Choroid plexus epithelial cell (primary cell): ENCODE measurements around the gene TESMIN.

Experiments
- DNase-seq: peaks from one replicate; pipeline ENCODE4 v3.0.0-alpha.2; 2010; ENCODE audit warnings: low read depth
- H3K4me3 ChIP-seq: 2 replicates; pipeline ENCODE4 v1.5.1; 2011; ENCODE audit warnings: low read depth, mild to moderate bottlenecking, control low read depth, low read length, moderate library complexity
- TF ChIP-seq, protein P1 (sequence below): conservative IDR thresholded peaks from 2 replicates; pipeline ENCODE4 v1.5.1; 2011; ENCODE audit warnings: low read depth, mild to moderate bottlenecking, control low read depth, inconsistent platforms, low read length, moderate library complexity

TESMIN gene

DNA sequence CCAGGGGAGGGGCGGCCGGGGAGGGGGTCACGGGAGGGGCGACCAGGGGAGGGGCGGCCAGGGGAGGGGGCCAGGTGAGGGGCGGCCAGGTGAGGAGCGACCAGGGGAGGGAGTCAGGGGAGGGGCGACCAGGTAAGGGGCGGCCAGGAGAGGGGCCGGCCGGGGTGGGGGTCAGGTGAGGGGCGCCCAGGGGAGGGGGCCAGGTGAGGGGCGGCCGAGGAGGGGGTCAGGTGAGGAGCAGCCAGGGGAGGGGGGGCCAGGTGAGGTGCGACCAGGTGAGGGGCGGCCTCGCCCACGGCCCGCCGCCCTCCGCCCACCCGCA lies 355 bp downstream of the TESMIN start:
- H3K4me3 ChIP-seq = no peak overlapping the region
- TF ChIP-seq, protein P1, sequence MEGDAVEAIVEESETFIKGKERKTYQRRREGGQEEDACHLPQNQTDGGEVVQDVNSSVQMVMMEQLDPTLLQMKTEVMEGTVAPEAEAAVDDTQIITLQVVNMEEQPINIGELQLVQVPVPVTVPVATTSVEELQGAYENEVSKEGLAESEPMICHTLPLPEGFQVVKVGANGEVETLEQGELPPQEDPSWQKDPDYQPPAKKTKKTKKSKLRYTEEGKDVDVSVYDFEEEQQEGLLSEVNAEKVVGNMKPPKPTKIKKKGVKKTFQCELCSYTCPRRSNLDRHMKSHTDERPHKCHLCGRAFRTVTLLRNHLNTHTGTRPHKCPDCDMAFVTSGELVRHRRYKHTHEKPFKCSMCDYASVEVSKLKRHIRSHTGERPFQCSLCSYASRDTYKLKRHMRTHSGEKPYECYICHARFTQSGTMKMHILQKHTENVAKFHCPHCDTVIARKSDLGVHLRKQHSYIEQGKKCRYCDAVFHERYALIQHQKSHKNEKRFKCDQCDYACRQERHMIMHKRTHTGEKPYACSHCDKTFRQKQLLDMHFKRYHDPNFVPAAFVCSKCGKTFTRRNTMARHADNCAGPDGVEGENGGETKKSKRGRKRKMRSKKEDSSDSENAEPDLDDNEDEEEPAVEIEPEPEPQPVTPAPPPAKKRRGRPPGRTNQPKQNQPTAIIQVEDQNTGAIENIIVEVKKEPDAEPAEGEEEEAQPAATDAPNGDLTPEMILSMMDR = no peak
- DNase-seq = no peak

DNA sequence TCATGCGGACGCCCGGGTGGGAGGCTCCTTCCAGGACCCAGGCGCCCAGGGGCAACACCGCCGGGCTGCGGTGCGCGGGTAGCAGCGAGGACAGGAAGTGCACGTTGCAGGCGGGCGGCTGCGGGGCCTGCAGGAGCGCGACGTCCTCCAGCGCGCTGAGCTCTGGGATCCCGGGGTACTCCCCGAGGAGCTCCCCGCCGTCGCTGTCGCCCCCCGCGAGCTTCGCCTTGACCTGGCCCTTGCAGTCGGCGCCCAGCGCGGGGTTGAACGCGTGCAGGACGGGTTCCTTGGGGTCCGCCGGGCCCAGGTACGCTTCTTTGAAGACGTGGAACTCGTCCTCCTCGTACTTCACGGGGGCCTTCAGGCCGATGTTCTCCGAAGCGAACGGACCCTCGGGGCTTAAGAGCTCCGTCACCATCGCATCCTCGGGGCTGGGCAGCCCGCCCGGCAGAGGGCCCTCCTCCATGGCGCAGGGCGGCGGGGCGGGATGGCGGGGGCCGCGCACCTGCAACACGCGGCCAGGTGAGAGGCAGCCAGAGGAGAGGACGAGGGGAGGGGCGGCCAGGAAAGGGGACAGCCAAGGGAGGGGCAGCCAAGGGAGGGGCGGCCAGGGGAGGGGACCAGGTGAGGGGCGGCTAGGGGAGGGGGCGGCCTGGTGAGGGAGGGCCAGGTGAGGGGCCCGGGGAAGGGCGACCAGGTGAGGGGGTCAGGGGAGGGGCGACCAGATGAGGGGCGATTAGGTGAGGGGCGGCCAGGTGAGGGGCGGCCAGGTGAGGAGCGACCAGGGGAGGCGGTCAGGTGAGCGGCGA lies 921 bp downstream of the TESMIN start:
- no peak for DNase-seq
- no peak overlapping the region for H3K4me3 ChIP-seq
- TF ChIP-seq, protein P1 = no peak

DNA sequence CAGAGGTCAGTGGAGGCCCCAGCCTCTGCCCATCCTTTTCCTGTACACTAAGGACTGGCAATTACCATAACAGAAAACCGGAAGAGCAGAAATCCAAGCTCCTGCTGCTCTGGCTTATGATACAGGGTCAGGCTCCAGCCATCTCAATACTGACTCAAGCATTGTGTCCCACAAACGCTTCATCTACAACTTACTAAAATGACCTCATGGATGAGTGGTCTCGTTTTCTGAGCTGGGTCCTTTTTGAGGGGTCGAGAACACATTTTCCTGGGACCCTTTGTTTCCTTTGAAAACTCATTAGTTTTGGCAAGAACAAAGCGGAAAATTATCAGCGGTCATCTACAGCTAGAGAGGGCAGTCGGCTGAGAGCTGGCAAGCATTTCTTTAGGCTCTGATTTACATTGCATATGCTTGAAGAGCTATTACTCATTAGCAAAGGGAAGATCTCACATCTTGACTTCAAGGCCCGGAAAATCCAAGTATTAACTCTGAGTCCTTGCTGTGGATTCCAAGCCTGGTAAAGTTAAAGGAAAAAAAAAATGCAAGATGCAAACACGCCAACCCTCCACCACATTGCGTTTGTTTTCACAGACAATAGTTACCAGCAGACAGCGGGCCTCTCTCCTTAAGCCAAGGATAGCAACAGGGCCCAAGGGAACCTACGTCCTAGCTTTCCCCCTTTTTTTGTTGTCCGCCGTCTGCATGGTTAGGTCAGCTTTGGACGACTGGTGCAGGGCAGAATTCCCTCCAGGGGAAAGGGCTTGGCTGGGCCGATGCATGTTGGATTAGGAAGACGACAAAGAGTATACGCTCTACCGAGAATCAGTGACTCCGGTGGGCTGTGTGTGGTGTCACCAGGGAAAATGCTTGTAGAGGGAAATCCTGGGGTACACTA lies 1.8 kb downstream of the TESMIN start:
- no peak for DNase-seq
- TF ChIP-seq, protein P1 = no peak
- H3K4me3 ChIP-seq = no peak overlapping the region

DNA sequence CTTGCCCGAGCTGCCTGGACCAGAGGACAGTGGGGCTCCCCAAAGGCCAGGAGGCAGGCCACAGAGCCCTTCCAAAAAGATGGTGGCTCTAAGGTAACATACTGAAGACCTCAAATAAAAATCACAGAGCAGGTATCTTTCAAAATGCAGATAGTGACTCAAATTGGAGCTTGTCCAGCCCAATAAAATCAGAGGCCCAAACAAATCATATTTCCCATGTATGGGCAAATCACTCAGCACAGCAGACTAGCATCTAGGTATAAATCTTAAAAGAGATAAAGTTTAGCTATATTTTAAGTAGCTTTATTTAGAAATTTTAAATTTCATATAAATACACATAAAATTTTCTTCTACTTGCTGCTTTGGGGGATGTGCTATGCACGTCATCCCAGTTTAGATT lies 3.3 kb downstream of the TESMIN start:
- TF ChIP-seq, protein P1 = no peak
- no peak overlapping the region for H3K4me3 ChIP-seq
- no peak for DNase-seq

DNA sequence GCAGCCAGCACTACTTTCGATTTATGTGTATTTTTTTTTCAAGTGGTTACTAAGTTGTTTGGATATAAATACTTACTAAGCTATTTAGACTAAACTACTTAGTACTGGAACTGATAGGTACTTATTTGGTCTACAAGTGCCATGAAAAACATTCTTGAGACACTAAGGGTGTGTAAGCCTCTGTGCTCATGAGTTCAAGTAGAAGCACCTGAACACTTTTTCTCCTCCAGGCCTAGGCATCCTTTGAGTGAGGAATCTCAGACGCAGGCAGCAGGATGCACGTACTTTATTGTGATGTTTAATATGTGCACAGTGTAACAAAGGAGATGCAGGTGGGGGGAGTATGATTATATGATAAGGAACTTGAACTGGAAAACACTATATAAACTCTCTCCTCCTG lies 7.8 kb downstream of the TESMIN start:
- DNase-seq = no peak
- no peak overlapping the region for H3K4me3 ChIP-seq
- TF ChIP-seq, protein P1 = no peak

DNA sequence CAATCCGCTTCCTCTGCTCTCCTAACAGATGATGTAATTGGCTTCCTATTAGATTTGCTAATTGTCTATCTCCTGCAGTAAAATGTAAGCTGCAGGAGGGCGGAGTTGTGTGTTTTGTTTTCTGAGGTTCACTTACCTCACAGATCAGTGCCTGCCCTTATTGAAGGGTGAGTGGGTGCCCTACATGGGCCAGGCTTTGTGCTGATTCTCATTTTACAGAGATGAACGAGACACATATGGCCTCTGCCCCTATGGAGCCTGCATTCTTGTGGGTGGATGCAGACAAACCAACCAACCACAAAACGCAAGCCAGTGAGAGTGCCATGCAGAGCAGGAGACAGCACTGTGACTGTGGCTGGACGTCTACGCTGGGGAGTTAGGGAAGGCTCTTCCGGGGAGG lies 9.9 kb downstream of the TESMIN start:
- DNase-seq = no peak
- H3K4me3 ChIP-seq = no peak overlapping the region
- TF ChIP-seq, protein P1 = no peak

DNA sequence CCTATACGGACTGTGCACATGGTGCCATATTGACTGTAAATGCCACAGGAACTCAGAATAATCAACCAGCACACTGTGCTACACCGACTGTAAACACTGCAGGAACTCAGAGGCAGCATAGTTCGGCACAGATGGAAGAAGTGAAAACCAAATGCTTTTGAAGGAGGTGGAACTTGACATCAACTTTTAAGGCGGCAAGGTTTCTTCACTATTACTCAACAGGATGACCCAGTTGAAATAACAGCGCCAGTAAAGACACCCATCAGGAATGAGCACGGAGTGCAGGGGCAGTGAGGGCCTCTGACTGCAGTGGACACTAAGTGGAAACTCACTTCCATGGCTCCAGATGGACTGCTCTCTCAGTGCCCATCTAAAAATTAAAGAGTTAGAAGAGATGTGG lies 15.7 kb downstream of the TESMIN start:
- peak; percentile 1 for DNase-seq
- TF ChIP-seq, protein P1 = no peak
- H3K4me3 ChIP-seq = no peak overlapping the region
